HUDEP-2 (cell line): Measurements from ENCODE around the gene SLC23A2.
"Not testable (repeated sequence)": the region's sequence is repeated elsewhere in the genome, so short reads cannot be mapped to it uniquely, and the experiment has no call there.

Experiments
- DNase-seq, 76 experiments: peaks; one replicate each; lab custom pipeline; 2025; ENCODE audit not compliant: unreplicated experiment in 76 of 76; lab: John Stamatoyannopoulos, UW

SLC23A2 gene

DNA sequence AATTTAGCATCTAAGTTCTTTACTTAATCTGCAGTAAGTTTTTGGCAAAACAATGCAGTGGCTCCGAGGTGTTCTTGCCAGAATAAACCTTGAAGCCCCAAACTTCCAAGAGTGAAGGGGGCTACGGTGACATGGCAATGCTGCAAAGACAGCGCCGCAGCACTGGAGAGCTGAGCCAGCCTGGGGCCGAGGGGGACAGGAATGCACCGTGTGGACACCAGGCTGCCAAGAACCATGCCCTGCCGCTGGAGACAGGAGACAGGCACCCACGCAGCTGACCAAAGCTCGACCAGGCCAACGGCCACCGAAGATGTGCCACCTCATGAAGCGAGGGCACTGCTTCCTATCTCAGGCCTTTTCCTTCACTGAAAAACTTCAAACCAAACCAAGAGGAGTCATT, 146.2 kb downstream of the SLC23A2 start:
- DNase-seq: no peak

- no peak for DNase-seq
These were observed 146.8 kb downstream of the SLC23A2 start for GRCh38 chr20:4854561-4854901.

DNA sequence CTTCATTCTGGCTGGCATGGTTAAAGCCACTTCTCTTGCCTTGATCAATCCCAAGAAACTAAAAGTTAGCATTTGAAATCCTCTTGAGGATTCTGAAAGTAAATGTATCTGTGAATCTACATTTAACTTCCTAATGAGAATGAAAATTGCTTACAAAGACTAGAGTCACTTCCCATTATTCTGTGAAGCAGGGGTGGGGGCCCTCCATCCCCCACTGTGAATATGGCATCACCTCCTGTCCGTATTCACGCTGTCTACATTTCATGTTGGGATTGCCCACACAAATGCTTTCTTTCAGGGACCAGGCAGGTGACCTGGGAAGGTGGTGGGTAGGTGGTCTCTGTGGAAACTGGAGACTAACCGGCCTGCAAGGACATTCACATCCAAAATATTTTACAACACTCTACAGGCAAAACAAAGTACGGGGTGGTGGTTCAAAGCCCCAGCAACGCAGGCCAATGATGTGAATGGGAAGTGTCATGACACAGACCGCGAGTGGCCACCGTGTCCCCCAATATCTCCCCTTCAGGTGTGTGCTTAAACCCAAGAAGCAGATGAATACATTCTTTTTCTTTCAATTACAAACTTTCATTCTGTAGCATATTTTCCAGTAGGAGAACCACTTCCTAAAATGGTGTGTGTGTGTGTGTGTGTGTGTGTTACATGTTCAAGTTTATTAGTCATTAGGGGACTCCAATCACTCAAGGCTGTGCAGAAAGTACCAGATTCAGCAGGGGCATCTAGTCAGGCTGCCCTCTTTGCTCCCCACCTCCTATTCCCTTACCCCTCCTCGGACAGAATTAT, 147.4 kb downstream of the SLC23A2 start:
- no peak for DNase-seq

- DNase-seq: no peak
These were observed 148.3 kb downstream of the SLC23A2 start for GRCh38 chr20:4853004-4853403.

- no peak for DNase-seq
These were observed 150.3 kb downstream of the SLC23A2 start for GRCh38 chr20:4850960-4851359.

- DNase-seq: not testable (repeated sequence)
These were observed 152.5 kb downstream of the SLC23A2 start for GRCh38 chr20:4848829-4849228.

- DNase-seq: no peak
These were observed 153.3 kb downstream of the SLC23A2 start for GRCh38 chr20:4848041-4848440.

- no peak for DNase-seq
These were observed 154.5 kb downstream of the SLC23A2 start for GRCh38 chr20:4846821-4847220.

- no peak for DNase-seq
These were observed 156.4 kb downstream of the SLC23A2 start for GRCh38 chr20:4844751-4845465.

DNA sequence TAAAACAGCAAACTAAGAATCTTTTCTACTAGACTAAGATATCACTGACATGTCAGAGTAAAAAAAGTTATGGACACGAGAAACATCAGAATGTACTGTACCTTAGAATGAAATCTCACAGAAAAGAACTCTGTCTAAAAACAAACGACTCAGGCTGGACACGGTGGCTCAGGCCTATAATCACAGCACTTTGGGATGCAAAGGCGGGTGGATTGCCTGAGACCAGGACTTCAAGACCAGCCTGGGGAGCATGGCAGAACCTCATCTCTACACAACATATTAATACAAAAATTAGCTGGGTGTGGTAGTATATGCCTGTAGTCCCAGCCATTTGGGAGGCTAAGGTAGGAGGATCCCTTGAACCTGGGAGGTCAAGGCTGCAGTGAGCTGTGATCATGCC, 157.0 kb downstream of the SLC23A2 start:
- DNase-seq: no peak

DNA sequence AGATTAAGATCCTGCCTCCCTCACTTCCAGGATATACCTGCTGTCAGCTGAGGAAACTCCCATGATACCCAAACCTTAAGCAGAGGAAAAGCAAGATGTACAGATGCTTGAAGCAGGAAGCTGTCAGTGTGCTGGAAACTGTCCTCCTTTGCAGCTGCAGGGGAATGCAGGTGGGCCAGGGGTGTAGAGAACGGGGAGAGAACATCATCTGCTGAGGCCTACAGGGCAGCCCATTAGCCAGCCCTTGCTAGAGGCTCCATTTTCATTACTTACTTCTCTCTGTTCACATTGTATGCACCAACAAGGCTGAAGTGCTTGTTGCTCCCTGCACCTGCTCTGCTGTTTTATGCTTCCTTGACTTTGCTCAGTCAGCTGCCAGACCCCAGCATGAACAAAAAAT, 160.5 kb downstream of the SLC23A2 start:
- DNase-seq: no peak

DNA sequence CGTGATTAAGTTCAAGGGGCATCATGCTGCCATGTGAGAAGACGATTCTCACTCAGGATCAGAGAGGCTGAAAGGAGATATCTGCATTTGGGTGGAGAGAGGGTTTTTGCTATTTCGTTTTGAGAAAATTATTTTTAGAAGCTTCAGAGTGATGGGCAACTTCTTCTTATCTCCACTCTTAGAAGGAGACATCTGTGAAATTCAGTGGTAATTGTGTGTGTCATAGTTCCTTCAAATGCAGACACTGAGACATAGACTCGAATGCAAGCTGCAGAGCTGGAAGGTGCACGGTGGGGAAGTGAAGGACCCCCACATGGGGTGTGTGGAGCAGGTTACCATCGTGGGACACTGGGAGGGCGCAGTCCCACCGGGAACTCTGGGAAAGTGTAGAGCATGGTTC, 162.8 kb downstream of the SLC23A2 start:
- no peak for DNase-seq

GRCh38 chr20:4837760-4838159, 163.6 kb downstream of the SLC23A2 start:
- DNase-seq: no peak

DNA sequence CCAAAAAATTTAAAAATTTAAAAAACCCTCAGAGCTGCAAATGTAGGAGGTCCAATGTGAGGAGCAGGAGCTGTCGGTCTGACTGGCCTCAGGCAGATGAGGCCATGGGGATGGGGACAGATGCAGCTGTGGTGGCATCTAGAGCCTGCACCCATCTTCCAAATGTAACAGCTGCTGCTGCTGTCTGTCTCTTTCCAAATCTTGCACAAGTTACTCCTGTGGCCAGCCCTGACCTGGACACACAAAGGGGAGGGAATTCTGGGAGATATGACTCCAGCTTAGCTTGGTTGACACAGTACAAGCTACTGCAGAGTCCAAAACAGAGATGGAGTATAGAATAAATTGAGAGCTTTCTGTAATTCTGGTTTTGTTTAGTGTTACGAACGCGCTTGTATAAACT, 164.4 kb downstream of the SLC23A2 start:
- no peak for DNase-seq

DNA sequence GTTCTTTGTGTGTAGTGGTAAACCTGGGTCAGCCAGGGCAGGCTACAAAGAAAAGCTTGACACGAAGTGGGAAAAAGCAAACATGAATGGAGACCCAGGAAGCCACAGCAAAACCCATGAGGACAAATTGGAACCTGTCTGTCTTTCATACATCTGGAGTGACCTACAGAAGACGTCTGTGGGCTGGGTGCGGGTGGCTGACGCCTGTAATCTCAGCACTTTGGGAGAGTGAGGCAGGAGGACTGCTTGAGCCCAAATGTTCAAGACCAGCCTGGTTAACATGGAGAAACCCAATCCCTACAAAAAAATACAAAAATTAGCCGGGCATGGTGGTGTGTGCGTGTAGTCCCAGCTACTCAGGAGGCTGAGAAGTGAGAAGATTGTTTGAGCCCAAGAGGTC, 164.8 kb downstream of the SLC23A2 start:
- no peak for DNase-seq

- DNase-seq: no peak
These were observed 165.8 kb downstream of the SLC23A2 start for GRCh38 chr20:4835244-4836177.

DNA sequence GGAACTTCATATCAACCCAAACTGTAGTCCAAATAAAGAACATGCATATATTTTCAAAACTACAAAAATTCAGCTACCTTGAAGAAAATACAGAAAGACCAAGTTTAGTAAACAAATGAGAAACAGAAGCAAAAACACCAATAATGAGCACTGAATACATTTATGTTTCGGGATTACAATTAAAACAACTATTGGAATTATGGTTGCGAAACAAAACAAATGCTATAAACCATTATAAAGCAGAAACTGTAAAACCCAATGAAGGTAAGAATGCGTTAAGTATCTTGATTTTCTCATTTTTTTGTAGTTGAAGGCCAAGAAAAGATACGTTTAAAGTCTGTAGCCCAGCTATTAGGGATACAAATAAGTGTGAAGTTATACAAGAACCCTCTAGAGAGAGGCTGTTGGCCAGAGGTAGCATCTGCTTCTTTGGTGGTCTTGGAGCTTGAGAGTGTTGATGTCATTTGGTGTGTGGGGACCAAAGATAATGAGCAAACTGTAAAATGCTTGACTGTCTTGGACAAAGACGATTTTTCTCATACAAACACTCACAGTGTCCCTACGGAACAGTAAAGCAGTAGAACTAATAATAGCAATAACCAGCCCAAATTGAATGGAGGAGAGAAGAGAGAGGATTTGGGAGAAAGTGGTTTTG, 168.1 kb downstream of the SLC23A2 start:
- no peak for DNase-seq

DNA sequence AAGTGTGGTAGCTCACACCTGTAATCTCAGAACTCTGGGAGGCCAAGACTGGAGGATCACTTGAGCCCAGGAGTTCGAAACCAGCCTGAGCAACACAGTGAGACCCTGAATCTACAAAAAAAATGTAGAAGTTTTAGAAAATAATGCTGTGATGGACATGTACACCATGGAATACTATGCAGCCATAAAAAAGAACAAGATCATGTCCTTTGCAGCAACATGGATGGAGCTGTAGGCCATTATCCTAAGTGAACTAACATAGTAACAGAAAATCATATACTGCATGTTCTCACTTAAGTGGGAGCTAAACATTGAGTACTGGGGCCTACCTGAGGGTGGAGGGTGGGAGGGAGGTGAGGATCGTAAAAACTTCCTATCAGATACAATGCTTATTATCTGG, 168.8 kb downstream of the SLC23A2 start:
- DNase-seq: no peak

GRCh38 chr20:4830696-4831095, 170.6 kb downstream of the SLC23A2 start:
- no peak for DNase-seq

DNA sequence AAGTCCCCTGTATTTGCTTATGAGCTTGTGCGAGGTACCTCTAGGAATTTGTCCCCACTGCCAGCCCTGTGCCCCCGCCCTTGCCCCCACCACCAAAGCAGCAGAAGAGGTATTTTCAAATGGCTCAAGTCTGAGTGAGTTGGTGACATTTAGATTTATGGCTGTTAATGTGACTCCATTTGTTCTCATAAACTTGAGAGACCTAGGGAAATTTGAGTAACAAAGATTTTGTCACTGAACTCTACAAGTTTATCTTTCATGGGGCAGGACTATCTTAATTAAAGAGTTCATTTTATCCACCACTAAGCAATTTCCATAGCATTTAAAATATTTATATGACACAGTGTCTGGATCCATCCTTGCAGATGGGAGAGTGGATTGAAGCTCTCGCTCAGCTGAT, 171.1 kb downstream of the SLC23A2 start:
- DNase-seq: no peak
